ENCODE data around the gene LRRC75A. TPM values are rescaled to one million over a fixed set of nuclear protein-coding genes. Genes with fewer than 3 reads are reported as not detected.

The LRRC75A gene
- total and polyA plus RNA-seq, 2 of the 13 experiments (the other 11 are each of a cell fraction or from before 2014, with no cell fraction given) = 0.03 TPM; not detected in 1

DNA sequence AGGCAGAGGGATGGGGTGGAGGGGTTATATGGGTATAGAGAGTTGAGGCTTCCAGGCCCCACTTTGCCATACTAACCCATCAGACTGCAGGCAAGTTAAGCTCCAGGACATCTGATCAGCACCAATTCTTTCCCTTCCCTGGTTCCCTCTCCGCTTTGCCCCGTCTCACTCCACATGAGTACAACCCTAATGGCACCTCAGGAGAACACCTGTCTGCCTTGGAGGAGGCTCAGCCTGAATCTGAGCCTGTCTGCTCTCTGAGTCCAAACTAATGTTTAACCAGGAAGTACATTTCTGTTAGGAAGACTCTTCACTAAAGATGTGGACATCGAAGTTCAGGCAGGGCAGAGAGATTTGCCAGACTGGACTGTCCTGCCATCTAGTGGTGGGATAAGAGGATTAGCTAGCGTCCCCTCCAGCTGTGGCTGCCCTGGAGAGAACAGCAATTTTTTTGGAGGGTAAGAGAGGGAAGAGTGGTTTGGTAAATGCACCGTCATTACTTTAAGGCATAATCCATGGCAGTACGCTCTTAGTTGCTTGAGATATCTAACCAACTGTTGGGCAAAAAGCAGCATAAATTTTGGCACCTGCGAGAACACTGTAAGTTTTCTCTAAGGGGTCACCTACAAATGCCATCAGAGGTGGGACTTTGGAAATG is 29.2 kb upstream of the LRRC75A start (continued):
- TF ChIP-seq, protein P1, sequence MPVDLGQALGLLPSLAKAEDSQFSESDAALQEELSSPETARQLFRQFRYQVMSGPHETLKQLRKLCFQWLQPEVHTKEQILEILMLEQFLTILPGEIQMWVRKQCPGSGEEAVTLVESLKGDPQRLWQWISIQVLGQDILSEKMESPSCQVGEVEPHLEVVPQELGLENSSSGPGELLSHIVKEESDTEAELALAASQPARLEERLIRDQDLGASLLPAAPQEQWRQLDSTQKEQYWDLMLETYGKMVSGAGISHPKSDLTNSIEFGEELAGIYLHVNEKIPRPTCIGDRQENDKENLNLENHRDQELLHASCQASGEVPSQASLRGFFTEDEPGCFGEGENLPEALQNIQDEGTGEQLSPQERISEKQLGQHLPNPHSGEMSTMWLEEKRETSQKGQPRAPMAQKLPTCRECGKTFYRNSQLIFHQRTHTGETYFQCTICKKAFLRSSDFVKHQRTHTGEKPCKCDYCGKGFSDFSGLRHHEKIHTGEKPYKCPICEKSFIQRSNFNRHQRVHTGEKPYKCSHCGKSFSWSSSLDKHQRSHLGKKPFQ (CRISPR knock-in tag; IDR thresholded peaks at IDR 0.05; ENCODE audit: insufficient replicate concordance) = no peak
- no peak for TF ChIP-seq POLR2AphosphoS5 (IDR thresholded peaks at IDR 0.05; ENCODE audit: low read depth, low read length)
- TF ChIP-seq ELF3 (CRISPR knock-in tag; IDR thresholded peaks at IDR 0.05) = peak; percentile 98
- TF ChIP-seq, protein P2, sequence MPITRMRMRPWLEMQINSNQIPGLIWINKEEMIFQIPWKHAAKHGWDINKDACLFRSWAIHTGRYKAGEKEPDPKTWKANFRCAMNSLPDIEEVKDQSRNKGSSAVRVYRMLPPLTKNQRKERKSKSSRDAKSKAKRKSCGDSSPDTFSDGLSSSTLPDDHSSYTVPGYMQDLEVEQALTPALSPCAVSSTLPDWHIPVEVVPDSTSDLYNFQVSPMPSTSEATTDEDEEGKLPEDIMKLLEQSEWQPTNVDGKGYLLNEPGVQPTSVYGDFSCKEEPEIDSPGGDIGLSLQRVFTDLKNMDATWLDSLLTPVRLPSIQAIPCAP (CRISPR knock-in tag; IDR thresholded peaks at IDR 0.05; ENCODE audit: low read depth) = no peak
- TF ChIP-seq ZNF343 (CRISPR knock-in tag; IDR thresholded peaks at IDR 0.05) = no peak
- TF ChIP-seq ISX (CRISPR knock-in tag; conservative IDR thresholded peaks at IDR 0.05) = no peak
- TF ChIP-seq SIX4 (CRISPR knock-in tag; IDR thresholded peaks at IDR 0.05) = no peak
- TF ChIP-seq, protein P3, sequence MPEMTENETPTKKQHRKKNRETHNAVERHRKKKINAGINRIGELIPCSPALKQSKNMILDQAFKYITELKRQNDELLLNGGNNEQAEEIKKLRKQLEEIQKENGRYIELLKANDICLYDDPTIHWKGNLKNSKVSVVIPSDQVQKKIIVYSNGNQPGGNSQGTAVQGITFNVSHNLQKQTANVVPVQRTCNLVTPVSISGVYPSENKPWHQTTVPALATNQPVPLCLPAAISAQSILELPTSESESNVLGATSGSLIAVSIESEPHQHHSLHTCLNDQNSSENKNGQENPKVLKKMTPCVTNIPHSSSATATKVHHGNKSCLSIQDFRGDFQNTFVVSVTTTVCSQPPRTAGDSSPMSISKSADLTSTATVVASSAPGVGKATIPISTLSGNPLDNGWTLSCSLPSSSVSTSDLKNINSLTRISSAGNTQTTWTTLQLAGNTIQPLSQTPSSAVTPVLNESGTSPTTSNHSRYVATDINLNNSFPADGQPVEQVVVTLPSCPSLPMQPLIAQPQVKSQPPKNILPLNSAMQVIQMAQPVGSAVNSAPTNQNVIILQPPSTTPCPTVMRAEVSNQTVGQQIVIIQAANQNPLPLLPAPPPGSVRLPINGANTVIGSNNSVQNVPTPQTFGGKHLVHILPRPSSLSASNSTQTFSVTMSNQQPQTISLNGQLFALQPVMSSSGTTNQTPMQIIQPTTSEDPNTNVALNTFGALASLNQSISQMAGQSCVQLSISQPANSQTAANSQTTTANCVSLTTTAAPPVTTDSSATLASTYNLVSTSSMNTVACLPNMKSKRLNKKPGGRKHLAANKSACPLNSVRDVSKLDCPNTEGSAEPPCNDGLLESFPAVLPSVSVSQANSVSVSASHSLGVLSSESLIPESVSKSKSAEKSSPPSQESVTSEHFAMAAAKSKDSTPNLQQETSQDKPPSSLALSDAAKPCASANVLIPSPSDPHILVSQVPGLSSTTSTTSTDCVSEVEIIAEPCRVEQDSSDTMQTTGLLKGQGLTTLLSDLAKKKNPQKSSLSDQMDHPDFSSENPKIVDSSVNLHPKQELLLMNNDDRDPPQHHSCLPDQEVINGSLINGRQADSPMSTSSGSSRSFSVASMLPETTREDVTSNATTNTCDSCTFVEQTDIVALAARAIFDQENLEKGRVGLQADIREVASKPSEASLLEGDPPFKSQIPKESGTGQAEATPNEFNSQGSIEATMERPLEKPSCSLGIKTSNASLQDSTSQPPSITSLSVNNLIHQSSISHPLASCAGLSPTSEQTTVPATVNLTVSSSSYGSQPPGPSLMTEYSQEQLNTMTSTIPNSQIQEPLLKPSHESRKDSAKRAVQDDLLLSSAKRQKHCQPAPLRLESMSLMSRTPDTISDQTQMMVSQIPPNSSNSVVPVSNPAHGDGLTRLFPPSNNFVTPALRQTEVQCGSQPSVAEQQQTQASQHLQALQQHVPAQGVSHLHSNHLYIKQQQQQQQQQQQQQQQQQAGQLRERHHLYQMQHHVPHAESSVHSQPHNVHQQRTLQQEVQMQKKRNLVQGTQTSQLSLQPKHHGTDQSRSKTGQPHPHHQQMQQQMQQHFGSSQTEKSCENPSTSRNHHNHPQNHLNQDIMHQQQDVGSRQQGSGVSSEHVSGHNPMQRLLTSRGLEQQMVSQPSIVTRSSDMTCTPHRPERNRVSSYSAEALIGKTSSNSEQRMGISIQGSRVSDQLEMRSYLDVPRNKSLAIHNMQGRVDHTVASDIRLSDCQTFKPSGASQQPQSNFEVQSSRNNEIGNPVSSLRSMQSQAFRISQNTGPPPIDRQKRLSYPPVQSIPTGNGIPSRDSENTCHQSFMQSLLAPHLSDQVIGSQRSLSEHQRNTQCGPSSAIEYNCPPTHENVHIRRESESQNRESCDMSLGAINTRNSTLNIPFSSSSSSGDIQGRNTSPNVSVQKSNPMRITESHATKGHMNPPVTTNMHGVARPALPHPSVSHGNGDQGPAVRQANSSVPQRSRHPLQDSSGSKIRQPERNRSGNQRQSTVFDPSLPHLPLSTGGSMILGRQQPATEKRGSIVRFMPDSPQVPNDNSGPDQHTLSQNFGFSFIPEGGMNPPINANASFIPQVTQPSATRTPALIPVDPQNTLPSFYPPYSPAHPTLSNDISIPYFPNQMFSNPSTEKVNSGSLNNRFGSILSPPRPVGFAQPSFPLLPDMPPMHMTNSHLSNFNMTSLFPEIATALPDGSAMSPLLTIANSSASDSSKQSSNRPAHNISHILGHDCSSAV (CRISPR knock-in tag; IDR thresholded peaks at IDR 0.05; ENCODE audit: borderline replicate concordance) = no peak
- no peak for TF ChIP-seq MZF1 (CRISPR knock-in tag; IDR thresholded peaks at IDR 0.05; ENCODE audit: borderline replicate concordance)
- TF ChIP-seq, protein P4, sequence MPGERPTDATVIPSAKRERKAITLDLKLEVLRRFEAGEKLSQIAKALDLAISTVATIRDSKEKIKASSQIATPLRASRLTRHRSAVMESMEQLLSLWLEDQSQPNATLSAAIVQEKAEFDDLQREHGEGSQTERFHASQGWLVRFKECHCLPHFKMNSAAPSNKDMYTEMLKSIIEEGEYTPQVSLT (CRISPR knock-in tag; IDR thresholded peaks at IDR 0.05; ENCODE audit: borderline replicate concordance, low read depth) = no peak
- TF ChIP-seq FOSL1 (CRISPR knock-in tag; IDR thresholded peaks at IDR 0.05; ENCODE audit: borderline replicate concordance) = no peak
- no peak for TF ChIP-seq ZNF431 (CRISPR knock-in tag; IDR thresholded peaks at IDR 0.05; ENCODE audit: borderline replicate concordance, low read depth)
- TF ChIP-seq, protein P5, sequence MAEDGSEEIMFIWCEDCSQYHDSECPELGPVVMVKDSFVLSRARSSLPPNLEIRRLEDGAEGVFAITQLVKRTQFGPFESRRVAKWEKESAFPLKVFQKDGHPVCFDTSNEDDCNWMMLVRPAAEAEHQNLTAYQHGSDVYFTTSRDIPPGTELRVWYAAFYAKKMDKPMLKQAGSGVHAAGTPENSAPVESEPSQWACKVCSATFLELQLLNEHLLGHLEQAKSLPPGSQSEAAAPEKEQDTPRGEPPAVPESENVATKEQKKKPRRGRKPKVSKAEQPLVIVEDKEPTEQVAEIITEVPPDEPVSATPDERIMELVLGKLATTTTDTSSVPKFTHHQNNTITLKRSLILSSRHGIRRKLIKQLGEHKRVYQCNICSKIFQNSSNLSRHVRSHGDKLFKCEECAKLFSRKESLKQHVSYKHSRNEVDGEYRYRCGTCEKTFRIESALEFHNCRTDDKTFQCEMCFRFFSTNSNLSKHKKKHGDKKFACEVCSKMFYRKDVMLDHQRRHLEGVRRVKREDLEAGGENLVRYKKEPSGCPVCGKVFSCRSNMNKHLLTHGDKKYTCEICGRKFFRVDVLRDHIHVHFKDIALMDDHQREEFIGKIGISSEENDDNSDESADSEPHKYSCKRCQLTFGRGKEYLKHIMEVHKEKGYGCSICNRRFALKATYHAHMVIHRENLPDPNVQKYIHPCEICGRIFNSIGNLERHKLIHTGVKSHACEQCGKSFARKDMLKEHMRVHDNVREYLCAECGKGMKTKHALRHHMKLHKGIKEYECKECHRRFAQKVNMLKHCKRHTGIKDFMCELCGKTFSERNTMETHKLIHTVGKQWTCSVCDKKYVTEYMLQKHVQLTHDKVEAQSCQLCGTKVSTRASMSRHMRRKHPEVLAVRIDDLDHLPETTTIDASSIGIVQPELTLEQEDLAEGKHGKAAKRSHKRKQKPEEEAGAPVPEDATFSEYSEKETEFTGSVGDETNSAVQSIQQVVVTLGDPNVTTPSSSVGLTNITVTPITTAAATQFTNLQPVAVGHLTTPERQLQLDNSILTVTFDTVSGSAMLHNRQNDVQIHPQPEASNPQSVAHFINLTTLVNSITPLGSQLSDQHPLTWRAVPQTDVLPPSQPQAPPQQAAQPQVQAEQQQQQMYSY (CRISPR knock-in tag; IDR thresholded peaks at IDR 0.05) = no peak
- no peak for TF ChIP-seq AGO2 (optimal IDR thresholded peaks at IDR 0.05; ENCODE audit: low read depth, low read length)
